K562 (cell line): ENCODE results near the gene LMAN1L. TPM values are rescaled to one million over a fixed set of nuclear protein-coding genes. Genes with fewer than 3 reads are reported as not detected.

Experiments
- EGR1 ChIP-seq: fragments of 450-650 bp; conservative IDR thresholded peaks from 2 replicates; pipeline ENCODE4 v1.6.1; 2017; ENCODE audit warnings: mild to moderate bottlenecking
- EHMT2 ChIP-seq: fragments of 450-650 bp; IDR thresholded peaks from 2 replicates; pipeline ENCODE4 v1.6.1; 2018; ENCODE audit warnings: antibody characterized with exemption
- HNRNPL ChIP-seq: fragments of 200-400 bp; formaldehyde crosslinking; IDR thresholded peaks from 2 replicates; pipeline ENCODE4 v1.6.1; 2017; ENCODE audit warnings: low read depth, mild to moderate bottlenecking, low read length
- MTA1 ChIP-seq: fragments of 450-650 bp; IDR thresholded peaks from 2 replicates; pipeline ENCODE4 v1.6.1; 2017; ENCODE audit warnings: borderline replicate concordance
- SIX5 ChIP-seq, 2 experiments: IDR thresholded peaks; 2 replicates each; pipeline ENCODE4 v1.6.1; 2011; ENCODE audit warnings: low read length in 2 of 2, borderline replicate concordance in 1 of 2, low read depth in 1 of 2, mild to moderate bottlenecking in 1 of 2, moderate library complexity in 1 of 2; ENCODE audit not compliant: insufficient read depth in 1 of 2
- SRSF1 ChIP-seq: fragments of 200-400 bp; formaldehyde crosslinking; IDR thresholded peaks from 2 replicates; pipeline ENCODE4 v1.6.1; 2017; ENCODE audit warnings: mild to moderate bottlenecking, low read depth, low read length, moderate library complexity
- ZC3H11A ChIP-seq: IDR thresholded peaks from 2 replicates; pipeline ENCODE4 v1.6.1; 2012; ENCODE audit warnings: low read depth, low read length, improper control_type of control experiment
- ZNF134 ChIP-seq: fragments of 250-450 bp; sonication (Bioruptor Pico); conservative IDR thresholded peaks from 2 replicates; pipeline ENCODE4 v1.4.0; 2020
- ZNF707 ChIP-seq: fragments of 250-450 bp; sonication (Bioruptor Pico); conservative IDR thresholded peaks from 2 replicates; pipeline ENCODE4 v1.8.0; 2022; ENCODE audit warnings: inconsistent platforms, mild to moderate bottlenecking, moderate library complexity
- ZNF766 ChIP-seq: fragments of 200-800 bp; sonication (Bioruptor generic); conservative IDR thresholded peaks from 2 replicates; pipeline ENCODE4 v1.6.1; 2016; ENCODE audit warnings: missing genetic modification characterization, missing compliant biosample characterization
- polyA plus RNA-seq, 8 experiments: library from polyadenylated mRNA; depleted of rRNA in 4 of 8; stranded (reverse) in 5 of 8; unstranded in 3 of 8; fragments of >200 nt; fragmentation: Nextera tagmentation in 2 of 8; fragmentation: Illumina TruSeq in 1 of 8; extraction: Ambion mirVana in 2 of 8; extraction: Trizol in 1 of 8; gene quantifications; 2 replicates each; pipeline versions ENCODE4 v1.2.1 to v1.2.3, GENCODE V29; 2011 to 2014; ENCODE audit warnings: inconsistent platforms in 1 of 8, missing spikeins in 1 of 8
- total RNA-seq, 7 experiments: library from RNA; depleted of rRNA in 6 of 7; stranded (reverse); fragments of >200 nt in 6 of 7; fragmentation: Illumina TruSeq in 2 of 7; extraction: Trizol in 2 of 7; gene quantifications; 2 replicates each; pipeline versions ENCODE4 v1.2.1 to v1.2.3, GENCODE V29; 2011 to 2021; ENCODE audit warnings: low replicate concordance in 1 of 7
- TF ChIP-seq, protein P1 (sequence below), 2 experiments: fragments of 450-650 bp; formaldehyde crosslinking in 1 of 2; IDR thresholded peaks; 2 replicates each; pipeline versions ENCODE4 v1.4.0 to v1.6.1; 2014 to 2020; ENCODE audit warnings: mild to moderate bottlenecking in 2 of 2, borderline replicate concordance in 1 of 2, low read depth in 1 of 2
- TF ChIP-seq, protein P2 (sequence below): fragments of 250-450 bp; sonication (Bioruptor Pico); IDR thresholded peaks from 2 replicates; pipeline ENCODE4 v1.4.0; 2020; ENCODE audit warnings: mild to moderate bottlenecking
- TF ChIP-seq, protein P3 (sequence below): fragments of 150-350 bp; conservative IDR thresholded peaks from 2 replicates; pipeline ENCODE4 v1.6.1; 2014; ENCODE audit warnings: low read length
- TF ChIP-seq, protein P4 (sequence below): fragments of 200-800 bp; sonication (Bioruptor generic); IDR thresholded peaks from 2 replicates; pipeline ENCODE4 v1.6.1; 2017; ENCODE audit warnings: missing genetic modification characterization, missing compliant biosample characterization

The LMAN1L gene
- total and polyA plus RNA-seq, 9 of the 15 experiments (the other 6 are each of a cell fraction or from before 2014, with no cell fraction given): not detected

DNA sequence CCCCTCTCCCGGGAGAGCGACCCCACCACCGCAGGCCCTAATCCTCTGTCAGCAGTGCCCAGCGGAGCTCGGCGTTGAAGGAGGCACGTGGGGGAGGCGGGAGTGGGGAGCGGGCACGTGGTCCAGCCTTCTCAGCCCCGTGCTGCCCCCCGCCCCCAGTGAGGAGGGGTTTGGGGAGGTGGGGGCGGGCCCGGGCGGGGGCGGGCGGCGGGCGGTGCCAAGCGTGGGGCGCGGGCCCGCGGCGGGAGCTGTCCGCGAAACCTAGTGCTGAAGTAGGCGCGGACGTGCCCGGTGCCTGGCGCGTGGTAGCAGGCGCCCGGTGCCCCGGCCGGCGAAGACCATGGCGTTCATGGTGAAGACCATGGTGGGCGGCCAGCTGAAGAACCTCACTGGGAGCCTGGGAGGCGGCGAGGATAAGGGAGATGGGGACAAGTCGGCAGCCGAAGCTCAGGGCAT lies 13.8 kb downstream of the LMAN1L start, which contains the start of gene CPLX3 (continued):
- TF ChIP-seq, protein P1, sequence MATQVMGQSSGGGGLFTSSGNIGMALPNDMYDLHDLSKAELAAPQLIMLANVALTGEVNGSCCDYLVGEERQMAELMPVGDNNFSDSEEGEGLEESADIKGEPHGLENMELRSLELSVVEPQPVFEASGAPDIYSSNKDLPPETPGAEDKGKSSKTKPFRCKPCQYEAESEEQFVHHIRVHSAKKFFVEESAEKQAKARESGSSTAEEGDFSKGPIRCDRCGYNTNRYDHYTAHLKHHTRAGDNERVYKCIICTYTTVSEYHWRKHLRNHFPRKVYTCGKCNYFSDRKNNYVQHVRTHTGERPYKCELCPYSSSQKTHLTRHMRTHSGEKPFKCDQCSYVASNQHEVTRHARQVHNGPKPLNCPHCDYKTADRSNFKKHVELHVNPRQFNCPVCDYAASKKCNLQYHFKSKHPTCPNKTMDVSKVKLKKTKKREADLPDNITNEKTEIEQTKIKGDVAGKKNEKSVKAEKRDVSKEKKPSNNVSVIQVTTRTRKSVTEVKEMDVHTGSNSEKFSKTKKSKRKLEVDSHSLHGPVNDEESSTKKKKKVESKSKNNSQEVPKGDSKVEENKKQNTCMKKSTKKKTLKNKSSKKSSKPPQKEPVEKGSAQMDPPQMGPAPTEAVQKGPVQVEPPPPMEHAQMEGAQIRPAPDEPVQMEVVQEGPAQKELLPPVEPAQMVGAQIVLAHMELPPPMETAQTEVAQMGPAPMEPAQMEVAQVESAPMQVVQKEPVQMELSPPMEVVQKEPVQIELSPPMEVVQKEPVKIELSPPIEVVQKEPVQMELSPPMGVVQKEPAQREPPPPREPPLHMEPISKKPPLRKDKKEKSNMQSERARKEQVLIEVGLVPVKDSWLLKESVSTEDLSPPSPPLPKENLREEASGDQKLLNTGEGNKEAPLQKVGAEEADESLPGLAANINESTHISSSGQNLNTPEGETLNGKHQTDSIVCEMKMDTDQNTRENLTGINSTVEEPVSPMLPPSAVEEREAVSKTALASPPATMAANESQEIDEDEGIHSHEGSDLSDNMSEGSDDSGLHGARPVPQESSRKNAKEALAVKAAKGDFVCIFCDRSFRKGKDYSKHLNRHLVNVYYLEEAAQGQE (IDR thresholded peaks at IDR 0.05; ENCODE audit: borderline replicate concordance): peak; percentile 98
- TF ChIP-seq, protein P1 (CRISPR knock-in tag; IDR thresholded peaks at IDR 0.05; ENCODE audit: low read depth): peak; percentile 96
- TF ChIP-seq, protein P2, sequence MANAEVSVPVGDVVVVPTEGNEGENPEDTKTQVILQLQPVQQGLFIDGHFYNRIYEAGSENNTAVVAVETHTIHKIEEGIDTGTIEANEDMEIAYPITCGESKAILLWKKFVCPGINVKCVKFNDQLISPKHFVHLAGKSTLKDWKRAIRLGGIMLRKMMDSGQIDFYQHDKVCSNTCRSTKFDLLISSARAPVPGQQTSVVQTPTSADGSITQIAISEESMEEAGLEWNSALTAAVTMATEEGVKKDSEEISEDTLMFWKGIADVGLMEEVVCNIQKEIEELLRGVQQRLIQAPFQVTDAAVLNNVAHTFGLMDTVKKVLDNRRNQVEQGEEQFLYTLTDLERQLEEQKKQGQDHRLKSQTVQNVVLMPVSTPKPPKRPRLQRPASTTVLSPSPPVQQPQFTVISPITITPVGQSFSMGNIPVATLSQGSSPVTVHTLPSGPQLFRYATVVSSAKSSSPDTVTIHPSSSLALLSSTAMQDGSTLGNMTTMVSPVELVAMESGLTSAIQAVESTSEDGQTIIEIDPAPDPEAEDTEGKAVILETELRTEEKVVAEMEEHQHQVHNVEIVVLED: no peak
- TF ChIP-seq ZNF707 (no peak), EHMT2 (peak; percentile 87), MTA1 (no peak), ZNF766 (CRISPR knock-in tag) (peak; percentile 60), ZC3H11A (no peak), SIX5 (IDR thresholded peaks at IDR 0.05; ENCODE audit: borderline replicate concordance in 1 of 2, insufficient read depth in 1 of 2, low read depth in 1 of 2, low read length in 2 of 2) (no peak), HNRNPL (peak; percentile 90), EGR1 (peak; percentile 36; the same call in 1 of the 2 replicates), ZNF134 (CRISPR knock-in tag) (no peak), SRSF1 (no peak)
- TF ChIP-seq, protein P3, sequence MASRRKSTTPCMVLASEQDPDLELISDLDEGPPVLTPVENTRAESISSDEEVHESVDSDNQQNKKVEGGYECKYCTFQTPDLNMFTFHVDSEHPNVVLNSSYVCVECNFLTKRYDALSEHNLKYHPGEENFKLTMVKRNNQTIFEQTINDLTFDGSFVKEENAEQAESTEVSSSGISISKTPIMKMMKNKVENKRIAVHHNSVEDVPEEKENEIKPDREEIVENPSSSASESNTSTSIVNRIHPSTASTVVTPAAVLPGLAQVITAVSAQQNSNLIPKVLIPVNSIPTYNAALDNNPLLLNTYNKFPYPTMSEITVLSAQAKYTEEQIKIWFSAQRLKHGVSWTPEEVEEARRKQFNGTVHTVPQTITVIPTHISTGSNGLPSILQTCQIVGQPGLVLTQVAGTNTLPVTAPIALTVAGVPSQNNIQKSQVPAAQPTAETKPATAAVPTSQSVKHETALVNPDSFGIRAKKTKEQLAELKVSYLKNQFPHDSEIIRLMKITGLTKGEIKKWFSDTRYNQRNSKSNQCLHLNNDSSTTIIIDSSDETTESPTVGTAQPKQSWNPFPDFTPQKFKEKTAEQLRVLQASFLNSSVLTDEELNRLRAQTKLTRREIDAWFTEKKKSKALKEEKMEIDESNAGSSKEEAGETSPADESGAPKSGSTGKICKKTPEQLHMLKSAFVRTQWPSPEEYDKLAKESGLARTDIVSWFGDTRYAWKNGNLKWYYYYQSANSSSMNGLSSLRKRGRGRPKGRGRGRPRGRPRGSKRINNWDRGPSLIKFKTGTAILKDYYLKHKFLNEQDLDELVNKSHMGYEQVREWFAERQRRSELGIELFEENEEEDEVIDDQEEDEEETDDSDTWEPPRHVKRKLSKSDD: no peak
- TF ChIP-seq, protein P4, sequence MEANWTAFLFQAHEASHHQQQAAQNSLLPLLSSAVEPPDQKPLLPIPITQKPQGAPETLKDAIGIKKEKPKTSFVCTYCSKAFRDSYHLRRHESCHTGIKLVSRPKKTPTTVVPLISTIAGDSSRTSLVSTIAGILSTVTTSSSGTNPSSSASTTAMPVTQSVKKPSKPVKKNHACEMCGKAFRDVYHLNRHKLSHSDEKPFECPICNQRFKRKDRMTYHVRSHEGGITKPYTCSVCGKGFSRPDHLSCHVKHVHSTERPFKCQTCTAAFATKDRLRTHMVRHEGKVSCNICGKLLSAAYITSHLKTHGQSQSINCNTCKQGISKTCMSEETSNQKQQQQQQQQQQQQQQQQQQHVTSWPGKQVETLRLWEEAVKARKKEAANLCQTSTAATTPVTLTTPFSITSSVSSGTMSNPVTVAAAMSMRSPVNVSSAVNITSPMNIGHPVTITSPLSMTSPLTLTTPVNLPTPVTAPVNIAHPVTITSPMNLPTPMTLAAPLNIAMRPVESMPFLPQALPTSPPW: peak; percentile 75
